Measurements from ENCODE around the gene DPYSL5. TPM values are rescaled to one million over a fixed set of nuclear protein-coding genes. Genes with fewer than 3 reads are reported as not detected.

DPYSL5 gene
- total and polyA plus RNA-seq, 10 of the 15 experiments (the other 5 are each of a cell fraction or from before 2014, with no cell fraction given), result not detected

DNA sequence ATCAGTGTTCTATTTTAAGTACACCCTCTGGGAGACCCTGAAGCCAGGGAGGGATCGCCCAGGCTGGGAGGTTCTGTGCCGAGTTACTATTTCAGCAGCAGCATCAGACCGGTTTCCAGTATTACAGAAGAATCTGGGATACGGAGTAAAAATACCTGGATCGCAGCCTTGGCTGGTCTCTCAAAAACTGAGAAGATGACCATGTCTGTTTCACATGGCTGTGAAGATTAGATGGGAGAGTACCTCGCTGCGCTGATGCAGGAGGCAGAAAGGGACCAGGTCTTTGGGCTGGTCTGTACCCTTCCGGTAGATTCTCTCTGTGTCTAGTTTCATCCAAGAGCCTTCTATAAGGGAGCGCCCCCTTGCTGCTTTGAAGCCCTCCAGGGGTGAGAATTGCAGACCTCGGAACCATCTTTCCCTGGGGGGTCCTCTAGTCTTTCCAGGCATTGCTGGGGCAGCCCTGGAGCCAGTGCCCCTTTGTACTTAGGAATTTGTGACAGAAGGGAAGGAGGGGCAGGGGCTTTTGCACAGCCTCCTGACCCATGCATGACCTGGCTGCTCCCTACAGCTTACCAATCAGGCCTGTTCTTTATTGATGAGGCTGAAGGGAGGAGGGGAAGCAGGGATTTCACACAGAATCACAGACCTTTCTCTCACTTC, 66.2 kb downstream of the DPYSL5 start:
- DNase-seq (ENCODE audit: low read depth, low spot score), result no peak
- WGBS (ENCODE audit: insufficient coverage, insufficient replicate concordance, low lambda C conversion rate, missing lambda C conversion rate), result 61% methylated on average over 10 of the region's 10 CpGs
- no TSS peak for BruUV-seq (replicated peaks)

More for the DNA sequence above, 66.2 kb downstream of the DPYSL5 start:
- ChIA-PET SMC1A (ENCODE audit: uncharacterized antibody, unreplicated experiment) (interaction anchor here (0.7 kb wide), 1 partner anchor 52 kb away, joined by 4 read pairs; no protein-coding TSS in a partner anchor), RAD21 (ENCODE audit: unreplicated experiment) (no interaction called here), POLR2A (no interaction called here), CTCF (interaction anchor here (0.8 to 1.1 kb wide), 2 partner anchors 8 kb away, joined by 3 to 5 read pairs; no protein-coding TSS in a partner anchor)
- no peaks in the 10 kb centered on the region for H3K79me2 ChIP-seq (ENCODE audit: control insufficient read depth, insufficient read depth, low read length)
- FAIRE-seq (no peak), ATAC-seq (no peak)
- H4K20me1 ChIP-seq (ENCODE audit: control insufficient read depth, insufficient read depth), result no peaks in the 10 kb centered on the region
- intact Hi-C loops (cut with micrococcal nuclease; ENCODE audit: unreplicated experiment), result no loop called here
- no peak overlapping the region for H3K9ac ChIP-seq (ENCODE audit: control insufficient read depth, insufficient read depth, low read length)
- H3K4me2 ChIP-seq (ENCODE audit: control insufficient read depth, insufficient read depth), result no peak overlapping the region
- no peaks in the 10 kb centered on the region for H3K9me3 ChIP-seq (replicated peaks; ENCODE audit: control insufficient read depth, insufficient read depth, low read length)
- in situ Hi-C loops (cut with MboI), result no loop called here
- H3K4me3 ChIP-seq, result no peak overlapping the region
- H3K27ac ChIP-seq (ENCODE audit: control insufficient read depth, insufficient read depth), result no peak overlapping the region
- H3K36me3 ChIP-seq (ENCODE audit: control insufficient read depth in 2 of 2, insufficient read depth in 2 of 2, low read length in 1 of 2), result no peaks in the 10 kb centered on the region
- no peaks in the 10 kb centered on the region for H3K4me1 ChIP-seq (ENCODE audit: control insufficient read depth, insufficient read depth, low read length)
- no peak overlapping the region for H2AFZ ChIP-seq (ENCODE audit: control insufficient read depth, low read depth, low read length)
- H3K27me3 ChIP-seq (replicated peaks in 1 of 2; ENCODE audit: control insufficient read depth in 2 of 2, insufficient read depth in 2 of 2, low read length in 1 of 2), result peaks cover 0 to 6% of the 10 kb centered on the region in 2 experiments; a peak in 3 of 4 replicates
- TF ChIP-seq, protein P1, sequence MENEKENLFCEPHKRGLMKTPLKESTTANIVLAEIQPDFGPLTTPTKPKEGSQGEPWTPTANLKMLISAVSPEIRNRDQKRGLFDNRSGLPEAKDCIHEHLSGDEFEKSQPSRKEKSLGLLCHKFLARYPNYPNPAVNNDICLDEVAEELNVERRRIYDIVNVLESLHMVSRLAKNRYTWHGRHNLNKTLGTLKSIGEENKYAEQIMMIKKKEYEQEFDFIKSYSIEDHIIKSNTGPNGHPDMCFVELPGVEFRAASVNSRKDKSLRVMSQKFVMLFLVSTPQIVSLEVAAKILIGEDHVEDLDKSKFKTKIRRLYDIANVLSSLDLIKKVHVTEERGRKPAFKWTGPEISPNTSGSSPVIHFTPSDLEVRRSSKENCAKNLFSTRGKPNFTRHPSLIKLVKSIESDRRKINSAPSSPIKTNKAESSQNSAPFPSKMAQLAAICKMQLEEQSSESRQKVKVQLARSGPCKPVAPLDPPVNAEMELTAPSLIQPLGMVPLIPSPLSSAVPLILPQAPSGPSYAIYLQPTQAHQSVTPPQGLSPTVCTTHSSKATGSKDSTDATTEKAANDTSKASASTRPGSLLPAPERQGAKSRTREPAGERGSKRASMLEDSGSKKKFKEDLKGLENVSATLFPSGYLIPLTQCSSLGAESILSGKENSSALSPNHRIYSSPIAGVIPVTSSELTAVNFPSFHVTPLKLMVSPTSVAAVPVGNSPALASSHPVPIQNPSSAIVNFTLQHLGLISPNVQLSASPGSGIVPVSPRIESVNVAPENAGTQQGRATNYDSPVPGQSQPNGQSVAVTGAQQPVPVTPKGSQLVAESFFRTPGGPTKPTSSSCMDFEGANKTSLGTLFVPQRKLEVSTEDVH (IDR thresholded peaks at IDR 0.05; ENCODE audit: low read depth, partially characterized antibody), result no peak
- TF ChIP-seq, protein P2, sequence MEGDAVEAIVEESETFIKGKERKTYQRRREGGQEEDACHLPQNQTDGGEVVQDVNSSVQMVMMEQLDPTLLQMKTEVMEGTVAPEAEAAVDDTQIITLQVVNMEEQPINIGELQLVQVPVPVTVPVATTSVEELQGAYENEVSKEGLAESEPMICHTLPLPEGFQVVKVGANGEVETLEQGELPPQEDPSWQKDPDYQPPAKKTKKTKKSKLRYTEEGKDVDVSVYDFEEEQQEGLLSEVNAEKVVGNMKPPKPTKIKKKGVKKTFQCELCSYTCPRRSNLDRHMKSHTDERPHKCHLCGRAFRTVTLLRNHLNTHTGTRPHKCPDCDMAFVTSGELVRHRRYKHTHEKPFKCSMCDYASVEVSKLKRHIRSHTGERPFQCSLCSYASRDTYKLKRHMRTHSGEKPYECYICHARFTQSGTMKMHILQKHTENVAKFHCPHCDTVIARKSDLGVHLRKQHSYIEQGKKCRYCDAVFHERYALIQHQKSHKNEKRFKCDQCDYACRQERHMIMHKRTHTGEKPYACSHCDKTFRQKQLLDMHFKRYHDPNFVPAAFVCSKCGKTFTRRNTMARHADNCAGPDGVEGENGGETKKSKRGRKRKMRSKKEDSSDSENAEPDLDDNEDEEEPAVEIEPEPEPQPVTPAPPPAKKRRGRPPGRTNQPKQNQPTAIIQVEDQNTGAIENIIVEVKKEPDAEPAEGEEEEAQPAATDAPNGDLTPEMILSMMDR (IDR thresholded peaks at IDR 0.05 in 2 of 3, conservative IDR thresholded peaks at IDR 0.05 in 1 of 3; ENCODE audit: control insufficient read depth in 2 of 3, extremely low read depth in 1 of 3, insufficient read depth in 1 of 3, low read depth in 3 of 3, low read length in 3 of 3), result peak in 1 of 3 experiments; percentile 10; a peak in 1 of 6 replicates
- no peak for TF ChIP-seq E4F1 (IDR thresholded peaks at IDR 0.05; ENCODE audit: borderline replicate concordance, partially characterized antibody)
- TF ChIP-seq SMC3 (IDR thresholded peaks at IDR 0.05; ENCODE audit: borderline replicate concordance, low read length), result no peak
- TF ChIP-seq ZNF274 (IDR thresholded peaks at IDR 0.05; ENCODE audit: insufficient read depth, insufficient read length), result no peak
- TF ChIP-seq ZZZ3 (IDR thresholded peaks at IDR 0.05; ENCODE audit: control insufficient read depth, insufficient read length, low read depth), result no peak
- TF ChIP-seq CBX5 (IDR thresholded peaks at IDR 0.05; ENCODE audit: low read depth), result no peak
- TF ChIP-seq WRNIP1 (IDR thresholded peaks at IDR 0.05; ENCODE audit: borderline replicate concordance, low read depth, low read length), result no peak

Measured in GM12878 (cell line).